WTC11 (cell line): ENCODE measurements around the gene SDHB. TPM values are rescaled to one million over a fixed set of nuclear protein-coding genes. Genes with fewer than 3 reads are reported as not detected.

Experiments used
- ATAC-seq: fragments of 200-7000 bp; cut with Tn5 transposase; 2 replicates; pipeline ENCODE4 v1.10.0; 2021; ENCODE audit warnings: mild to moderate bottlenecking, moderate library complexity
- CTCF ChIA-PET: fragments of 300-600 bp; sonication (Branson Sonifier 250); formaldehyde crosslinking; loops from one replicate; lab custom pipeline; 2021; ENCODE audit warnings: antibody characterized with exemption; lab: Charles Lee
- POLR2A ChIA-PET: fragments of 350-600 bp; sonication (Branson Sonifier 250); formaldehyde crosslinking; loops from one replicate; lab custom pipeline; 2021; ENCODE audit warnings: antibody characterized with exemption; lab: Charles Lee
- DNase-seq: peaks from one replicate; pipeline ENCODE4 v3.0.0; 2021; ENCODE audit warnings: low spot score
- H3K27ac Mint-ChIP-seq: 2 replicates; pipeline ENCODE4 v1.8.0; 2021; ENCODE audit warnings: mixed read lengths
- H3K27me3 Mint-ChIP-seq: 2 replicates; pipeline ENCODE4 v1.8.0; 2021; ENCODE audit warnings: low read depth, mild to moderate bottlenecking, moderate library complexity, mixed read lengths
- H3K36me3 Mint-ChIP-seq: 2 replicates; pipeline ENCODE4 v1.8.0; 2021; ENCODE audit warnings: mixed read lengths
- H3K4me1 Mint-ChIP-seq: 2 replicates; pipeline ENCODE4 v1.8.0; 2022; ENCODE audit warnings: mixed read lengths
- H3K4me3 Mint-ChIP-seq: 2 replicates; pipeline ENCODE4 v1.8.0; 2021; ENCODE audit warnings: mild to moderate bottlenecking, moderate library complexity, mixed read lengths
- H3K9me3 Mint-ChIP-seq: 2 replicates; pipeline ENCODE4 v1.8.0; 2021; ENCODE audit warnings: mixed read lengths
- E2F1 ChIP-seq: sonication (generic); formaldehyde crosslinking; IDR thresholded peaks from 2 replicates; pipeline ENCODE4 v1.8.0; 2022; ENCODE audit warnings: mild to moderate bottlenecking, missing genetic modification reagents
- FOXK1 ChIP-seq: sonication (generic); formaldehyde crosslinking; IDR thresholded peaks from 2 replicates; pipeline ENCODE4 v1.8.0; 2022; ENCODE audit warnings: mild to moderate bottlenecking, moderate library complexity, missing genetic modification reagents
- GRHL2 ChIP-seq: fragments of 250-450 bp; sonication (Bioruptor Pico); IDR thresholded peaks from 2 replicates; pipeline ENCODE4 v1.8.0; 2022; ENCODE audit warnings: mild to moderate bottlenecking, moderate library complexity; ENCODE audit not compliant: insufficient replicate concordance, severe bottlenecking
- IRF2 ChIP-seq: sonication (generic); formaldehyde crosslinking; IDR thresholded peaks from 2 replicates; pipeline ENCODE4 v1.8.0; 2022; ENCODE audit warnings: low read depth, missing genetic modification reagents, borderline replicate concordance
- MXD4 ChIP-seq: fragments of 250-450 bp; sonication (Bioruptor Pico); IDR thresholded peaks from 2 replicates; pipeline ENCODE4 v1.8.0; 2021; ENCODE audit warnings: mild to moderate bottlenecking, moderate library complexity, borderline replicate concordance
- PREB ChIP-seq: sonication (generic); formaldehyde crosslinking; IDR thresholded peaks from 2 replicates; pipeline ENCODE4 v1.8.1; 2022; ENCODE audit warnings: mild to moderate bottlenecking, missing genetic modification reagents, moderate library complexity, borderline replicate concordance
- PRRX2 ChIP-seq: fragments of 250-450 bp; sonication (Bioruptor Pico); IDR thresholded peaks from 2 replicates; pipeline ENCODE4 v1.8.0; 2021; ENCODE audit warnings: mild to moderate bottlenecking
- ZNF232 ChIP-seq: sonication (generic); formaldehyde crosslinking; IDR thresholded peaks from 2 replicates; pipeline ENCODE4 v1.8.0; 2022; ENCODE audit warnings: mild to moderate bottlenecking, missing genetic modification reagents
- ZNF317 ChIP-seq: sonication (generic); formaldehyde crosslinking; IDR thresholded peaks from 2 replicates; pipeline ENCODE4 v1.8.1; 2023; ENCODE audit warnings: low read depth, mild to moderate bottlenecking, moderate library complexity, missing genetic modification reagents, borderline replicate concordance
- ZNF423 ChIP-seq: fragments of 250-450 bp; sonication (Bioruptor Pico); IDR thresholded peaks from 2 replicates; pipeline ENCODE4 v2.1.2; 2022; ENCODE audit warnings: mild to moderate bottlenecking, moderate library complexity
- ZNF425 ChIP-seq: fragments of 250-450 bp; sonication (Bioruptor Pico); conservative IDR thresholded peaks from 2 replicates; pipeline ENCODE4 v1.9.0; 2021; ENCODE audit warnings: mild to moderate bottlenecking
- ZNF512 ChIP-seq: sonication (generic); formaldehyde crosslinking; IDR thresholded peaks from 2 replicates; pipeline ENCODE4 v1.8.1; 2022; ENCODE audit warnings: missing genetic modification reagents, borderline replicate concordance
- total RNA-seq: library from RNA; stranded (reverse); gene quantifications from 3 replicates; pipeline ENCODE4 v1.2.3, GENCODE V29; 2021
- TF ChIP-seq, protein P1 (sequence below): sonication (generic); formaldehyde crosslinking; conservative IDR thresholded peaks from 2 replicates; pipeline ENCODE4 v1.8.1; 2022; ENCODE audit warnings: mild to moderate bottlenecking, missing genetic modification reagents
- TF ChIP-seq, protein P2 (sequence below): sonication (generic); formaldehyde crosslinking; IDR thresholded peaks from 2 replicates; pipeline ENCODE4 v1.8.1; 2022; ENCODE audit warnings: low read depth, missing genetic modification reagents, borderline replicate concordance
- TF ChIP-seq, protein P3 (sequence below): sonication (generic); formaldehyde crosslinking; IDR thresholded peaks from 2 replicates; pipeline ENCODE4 v1.8.0; 2022; ENCODE audit warnings: mild to moderate bottlenecking, missing genetic modification reagents
- TF ChIP-seq, protein P4 (sequence below): sonication (generic); formaldehyde crosslinking; IDR thresholded peaks from 2 replicates; pipeline ENCODE4 v1.8.1; 2022; ENCODE audit warnings: low read depth, mild to moderate bottlenecking, moderate library complexity, missing genetic modification reagents, borderline replicate concordance

Gene SDHB
- total RNA-seq, 1 experiment from 2014 or later, result 89.5 TPM

- TF ChIP-seq E2F1 (CRISPR knock-in tag), result no peak
- no peak for TF ChIP-seq ZNF512
- no peak for TF ChIP-seq ZNF423 (CRISPR knock-in tag)
- TF ChIP-seq ZNF232 (CRISPR knock-in tag), result no peak
- TF ChIP-seq FOXK1, result no peak
- TF ChIP-seq, protein P1, sequence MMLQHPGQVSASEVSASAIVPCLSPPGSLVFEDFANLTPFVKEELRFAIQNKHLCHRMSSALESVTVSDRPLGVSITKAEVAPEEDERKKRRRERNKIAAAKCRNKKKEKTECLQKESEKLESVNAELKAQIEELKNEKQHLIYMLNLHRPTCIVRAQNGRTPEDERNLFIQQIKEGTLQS (CRISPR knock-in tag), result no peak
- TF ChIP-seq, all 79 proteins: peak for 0
Measured at GRCh38 chr1:17069452-17070162, 15.8 kb upstream of the SDHB start (continued).

DNA sequence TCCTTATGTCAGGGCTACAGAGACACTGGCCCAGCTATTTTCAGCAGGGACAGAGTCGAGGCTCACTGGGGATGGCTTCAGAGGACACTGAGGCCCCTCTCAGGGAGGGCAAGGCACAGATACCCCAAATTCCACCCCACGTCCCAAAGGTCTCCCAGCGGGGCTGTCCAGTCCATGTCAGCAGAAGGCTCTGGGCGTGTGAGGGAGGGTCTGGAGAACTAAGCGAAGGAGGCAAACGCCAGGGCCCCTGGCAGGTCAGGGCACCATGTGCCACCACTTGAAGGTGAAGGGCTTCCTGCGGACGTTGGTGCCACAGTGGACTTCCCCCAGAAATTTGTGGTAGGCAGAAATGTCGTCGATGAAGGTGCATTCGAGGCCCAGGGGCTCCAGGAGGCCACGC lies 15.0 kb upstream of the SDHB start:
- ATAC-seq (no peak), DNase-seq (no peak)
- no peak overlapping the region for H3K27ac Mint-ChIP-seq
- no peaks in the 10 kb centered on the region for H3K36me3 Mint-ChIP-seq
- TF ChIP-seq PREB, result no peak
- TF ChIP-seq IRF2 (CRISPR knock-in tag), result no peak
- no peak for TF ChIP-seq ZNF317 (CRISPR knock-in tag)
- no peak for TF ChIP-seq MXD4
- TF ChIP-seq ZNF425 (CRISPR knock-in tag), result no peak
- TF ChIP-seq, protein P2, sequence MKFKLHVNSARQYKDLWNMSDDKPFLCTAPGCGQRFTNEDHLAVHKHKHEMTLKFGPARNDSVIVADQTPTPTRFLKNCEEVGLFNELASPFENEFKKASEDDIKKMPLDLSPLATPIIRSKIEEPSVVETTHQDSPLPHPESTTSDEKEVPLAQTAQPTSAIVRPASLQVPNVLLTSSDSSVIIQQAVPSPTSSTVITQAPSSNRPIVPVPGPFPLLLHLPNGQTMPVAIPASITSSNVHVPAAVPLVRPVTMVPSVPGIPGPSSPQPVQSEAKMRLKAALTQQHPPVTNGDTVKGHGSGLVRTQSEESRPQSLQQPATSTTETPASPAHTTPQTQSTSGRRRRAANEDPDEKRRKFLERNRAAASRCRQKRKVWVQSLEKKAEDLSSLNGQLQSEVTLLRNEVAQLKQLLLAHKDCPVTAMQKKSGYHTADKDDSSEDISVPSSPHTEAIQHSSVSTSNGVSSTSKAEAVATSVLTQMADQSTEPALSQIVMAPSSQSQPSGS (CRISPR knock-in tag), result no peak
- no peak for TF ChIP-seq ZNF423 (CRISPR knock-in tag)
- TF ChIP-seq, protein P3, sequence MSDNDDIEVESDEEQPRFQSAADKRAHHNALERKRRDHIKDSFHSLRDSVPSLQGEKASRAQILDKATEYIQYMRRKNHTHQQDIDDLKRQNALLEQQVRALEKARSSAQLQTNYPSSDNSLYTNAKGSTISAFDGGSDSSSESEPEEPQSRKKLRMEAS (CRISPR knock-in tag), result no peak
- TF ChIP-seq, protein P4, sequence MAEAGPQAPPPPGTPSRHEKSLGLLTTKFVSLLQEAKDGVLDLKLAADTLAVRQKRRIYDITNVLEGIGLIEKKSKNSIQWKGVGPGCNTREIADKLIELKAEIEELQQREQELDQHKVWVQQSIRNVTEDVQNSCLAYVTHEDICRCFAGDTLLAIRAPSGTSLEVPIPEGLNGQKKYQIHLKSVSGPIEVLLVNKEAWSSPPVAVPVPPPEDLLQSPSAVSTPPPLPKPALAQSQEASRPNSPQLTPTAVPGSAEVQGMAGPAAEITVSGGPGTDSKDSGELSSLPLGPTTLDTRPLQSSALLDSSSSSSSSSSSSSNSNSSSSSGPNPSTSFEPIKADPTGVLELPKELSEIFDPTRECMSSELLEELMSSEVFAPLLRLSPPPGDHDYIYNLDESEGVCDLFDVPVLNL (CRISPR knock-in tag), result no peak
- no peak for TF ChIP-seq PRRX2 (CRISPR knock-in tag)
- TF ChIP-seq GRHL2 (CRISPR knock-in tag), result no peak
- H3K4me1 Mint-ChIP-seq, result 0 out of 2 replicates have a peak, but pooled peaks cover 3% of the 10 kb centered on the region
- ChIA-PET CTCF (no interaction called here), POLR2A (no interaction called here)
- H3K27me3 Mint-ChIP-seq, result no peaks in the 10 kb centered on the region
- peaks cover 6% of the 10 kb centered on the region; the same call in 1 of the 2 replicates for H3K9me3 Mint-ChIP-seq
- no peak overlapping the region for H3K4me3 Mint-ChIP-seq
